CD14-positive monocyte (primary cell): ENCODE measurements around the gene RFK. TPM values are rescaled to one million over a fixed set of nuclear protein-coding genes. Genes with fewer than 3 reads are reported as not detected.

Experiments
- DNase-seq, 3 donors: peaks; one replicate each; pipeline ENCODE4 v3.0.0-alpha.2; 2011 to 2022
- H2AFZ ChIP-seq: 2 replicates; pipeline ENCODE4 v1.6.0; 2012; ENCODE audit warnings: mild to moderate bottlenecking, low read depth, low read length, inconsistent platforms; ENCODE audit not compliant: insufficient read depth, poor library complexity, severe bottlenecking
- H3K27ac ChIP-seq, 2 donors: 1 replicate in 1 of 2; 2 replicates in 1 of 2; pipeline ENCODE4 v1.5.1; 2012 to 2013; ENCODE audit warnings: low read length in 2 of 2, control low read depth in 1 of 2, inconsistent platforms in 1 of 2, low read depth in 1 of 2, mild to moderate bottlenecking in 1 of 2
- H3K27me3 ChIP-seq, 2 donors: one replicate each; pipeline versions ENCODE4 v1.6.0 to v1.6.1; 2011 to 2013; ENCODE audit warnings: low read length in 2 of 2; ENCODE audit not compliant: control insufficient read depth in 2 of 2, insufficient read depth in 2 of 2
- H3K36me3 ChIP-seq, 2 donors: replicated peaks in 1 of 2; 1 replicate in 1 of 2; 2 replicates in 1 of 2; pipeline versions ENCODE4 v1.5.1 to v1.6.1; 2012 to 2013; ENCODE audit warnings: low read length in 2 of 2, control low read depth in 1 of 2, inconsistent platforms in 1 of 2, mild to moderate bottlenecking in 1 of 2; ENCODE audit not compliant: insufficient read depth in 2 of 2, control insufficient read depth in 1 of 2
- H3K4me1 ChIP-seq, 2 donors: 1 replicate in 1 of 2; 2 replicates in 1 of 2; pipeline versions ENCODE4 v1.5.1 to v1.6.1; 2012 to 2013; ENCODE audit warnings: low read length in 2 of 2, control low read depth in 1 of 2, inconsistent platforms in 1 of 2, mild to moderate bottlenecking in 1 of 2, moderate library complexity in 1 of 2; ENCODE audit not compliant: insufficient read depth in 2 of 2, control insufficient read depth in 1 of 2
- H3K4me2 ChIP-seq: replicated peaks from 2 replicates; pipeline ENCODE3; 2012; ENCODE audit warnings: low read length, moderate library complexity, mild to moderate bottlenecking; ENCODE audit not compliant: poor library complexity, severe bottlenecking; ENCODE audit errors: extremely low read depth
- H3K4me3 ChIP-seq, 3 experiments: fragments of 200-600 bp in 1 of 3; sonication (generic) in 1 of 3; replicated peaks in 1 of 3; 1 replicate in 2 of 3; 2 replicates in 1 of 3; pipeline ENCODE4 v1.5.1; 2011 to 2013; ENCODE audit warnings: low read length in 3 of 3, mild to moderate bottlenecking in 3 of 3, control low read depth in 2 of 3, low read depth in 2 of 3, inconsistent platforms in 1 of 3, moderate library complexity in 1 of 3
- H3K79me2 ChIP-seq: 2 replicates; pipeline ENCODE4 v1.6.0; 2012; ENCODE audit warnings: mild to moderate bottlenecking, control low read depth, inconsistent platforms, low read length, moderate library complexity; ENCODE audit not compliant: insufficient read depth
- H3K9ac ChIP-seq: 2 replicates; pipeline ENCODE4 v1.6.0; 2017; ENCODE audit warnings: low read length, mild to moderate bottlenecking; ENCODE audit not compliant: insufficient read depth, poor library complexity, severe bottlenecking
- H3K9me3 ChIP-seq, 2 donors: replicated peaks in 1 of 2; 1 replicate in 1 of 2; 2 replicates in 1 of 2; pipeline versions ENCODE4 v1.5.1 to v1.6.1; 2012 to 2013; ENCODE audit warnings: low read length in 2 of 2, control low read depth in 1 of 2; ENCODE audit not compliant: control insufficient read depth in 1 of 2, insufficient read depth in 1 of 2
- H4K20me1 ChIP-seq: 2 replicates; pipeline ENCODE4 v1.6.0; 2012; ENCODE audit warnings: mild to moderate bottlenecking, low read length, control low read depth, moderate library complexity; ENCODE audit not compliant: insufficient read depth
- H3K27ac Mint-ChIP-seq, 7 donors: one replicate each; pipeline ENCODE4 v1.8.0; 2020; ENCODE audit warnings: mild to moderate bottlenecking in 7 of 7, mixed read lengths in 7 of 7, moderate library complexity in 6 of 7, inconsistent platforms in 2 of 7
- H3K27me3 Mint-ChIP-seq, 3 donors: one replicate each; pipeline ENCODE4 v1.8.0; 2021 to 2022; ENCODE audit warnings: low read depth in 3 of 3, mild to moderate bottlenecking in 3 of 3, mixed read lengths in 3 of 3, moderate library complexity in 3 of 3, inconsistent platforms in 1 of 3
- H3K36me3 Mint-ChIP-seq, 2 donors: one replicate each; pipeline ENCODE4 v1.8.0; 2020; ENCODE audit warnings: mixed read lengths in 2 of 2, inconsistent platforms in 1 of 2, mild to moderate bottlenecking in 1 of 2
- H3K4me1 Mint-ChIP-seq: one replicate; pipeline ENCODE4 v1.8.0; 2020; ENCODE audit warnings: mild to moderate bottlenecking, mixed read lengths
- H3K4me3 Mint-ChIP-seq, 2 donors: one replicate each; pipeline ENCODE4 v1.8.0; 2020; ENCODE audit warnings: mild to moderate bottlenecking in 2 of 2, mixed read lengths in 2 of 2, moderate library complexity in 1 of 2
- H3K9me3 Mint-ChIP-seq, 7 donors: one replicate each; pipeline ENCODE4 v1.8.0; 2020 to 2022; ENCODE audit warnings: mixed read lengths in 7 of 7, mild to moderate bottlenecking in 6 of 7, moderate library complexity in 6 of 7, inconsistent platforms in 2 of 7
- WGBS: methylation state at CpG from one replicate; pipeline ENCODE4 v1.1.5; 2013; ENCODE audit warnings: missing lambda C conversion rate; ENCODE audit not compliant: insufficient coverage; 5-methylcytosine and 5-hydroxymethylcytosine counted together
- intact Hi-C, 2 donors: fragments of 100-400 bp; cut with micrococcal nuclease; formaldehyde crosslinking; loops; one replicate each; pipeline versions ENCODE4 v1.15.0 to v1.15.1; 2023
- polyA plus RNA-seq, 3 donors: library from polyadenylated mRNA; depleted of rRNA in 1 of 3; unstranded in 2 of 3; stranded (reverse) in 1 of 3; fragments of 300-500 nt in 2 of 3; fragments of >200 nt in 1 of 3; fragmentation: Illumina TruSeq in 2 of 3; gene quantifications; 1 replicate in 2 of 3; 2 replicates in 1 of 3; pipeline ENCODE4 v1.2.3, GENCODE V29; 2012 to 2021
- TF ChIP-seq, protein P1 (sequence below): fragments of 200-600 bp; IDR thresholded peaks from one replicate; pipeline ENCODE4 v1.8.0; 2022; ENCODE audit warnings: antibody characterized with exemption, mild to moderate bottlenecking

The RFK gene
- polyA plus RNA-seq, 3 donors = 5.9 to 46.6 (median 44.4) TPM

DNA sequence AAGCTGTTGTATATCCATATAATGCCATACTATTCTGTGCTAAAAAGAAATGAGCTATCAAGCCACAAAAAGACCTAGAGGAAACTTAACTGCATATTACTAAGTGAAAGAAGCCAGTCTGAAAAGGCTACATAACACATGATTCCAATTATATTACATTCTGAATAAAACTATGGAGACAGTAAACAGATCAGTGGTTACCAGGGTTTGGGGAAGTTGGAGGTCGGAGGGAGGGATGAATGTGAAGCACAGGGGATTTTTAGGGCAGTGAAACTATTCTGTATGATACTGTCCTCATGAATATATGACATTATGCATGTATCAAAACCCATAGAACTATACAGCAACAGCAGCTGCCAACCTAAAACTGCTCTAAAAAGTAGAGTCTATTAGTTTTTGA, 5.6 kb upstream of the RFK start:
- H3K9me3 ChIP-seq = no peaks in the 10 kb centered on the region
- TF ChIP-seq, protein P1, sequence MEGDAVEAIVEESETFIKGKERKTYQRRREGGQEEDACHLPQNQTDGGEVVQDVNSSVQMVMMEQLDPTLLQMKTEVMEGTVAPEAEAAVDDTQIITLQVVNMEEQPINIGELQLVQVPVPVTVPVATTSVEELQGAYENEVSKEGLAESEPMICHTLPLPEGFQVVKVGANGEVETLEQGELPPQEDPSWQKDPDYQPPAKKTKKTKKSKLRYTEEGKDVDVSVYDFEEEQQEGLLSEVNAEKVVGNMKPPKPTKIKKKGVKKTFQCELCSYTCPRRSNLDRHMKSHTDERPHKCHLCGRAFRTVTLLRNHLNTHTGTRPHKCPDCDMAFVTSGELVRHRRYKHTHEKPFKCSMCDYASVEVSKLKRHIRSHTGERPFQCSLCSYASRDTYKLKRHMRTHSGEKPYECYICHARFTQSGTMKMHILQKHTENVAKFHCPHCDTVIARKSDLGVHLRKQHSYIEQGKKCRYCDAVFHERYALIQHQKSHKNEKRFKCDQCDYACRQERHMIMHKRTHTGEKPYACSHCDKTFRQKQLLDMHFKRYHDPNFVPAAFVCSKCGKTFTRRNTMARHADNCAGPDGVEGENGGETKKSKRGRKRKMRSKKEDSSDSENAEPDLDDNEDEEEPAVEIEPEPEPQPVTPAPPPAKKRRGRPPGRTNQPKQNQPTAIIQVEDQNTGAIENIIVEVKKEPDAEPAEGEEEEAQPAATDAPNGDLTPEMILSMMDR = no peak

DNA sequence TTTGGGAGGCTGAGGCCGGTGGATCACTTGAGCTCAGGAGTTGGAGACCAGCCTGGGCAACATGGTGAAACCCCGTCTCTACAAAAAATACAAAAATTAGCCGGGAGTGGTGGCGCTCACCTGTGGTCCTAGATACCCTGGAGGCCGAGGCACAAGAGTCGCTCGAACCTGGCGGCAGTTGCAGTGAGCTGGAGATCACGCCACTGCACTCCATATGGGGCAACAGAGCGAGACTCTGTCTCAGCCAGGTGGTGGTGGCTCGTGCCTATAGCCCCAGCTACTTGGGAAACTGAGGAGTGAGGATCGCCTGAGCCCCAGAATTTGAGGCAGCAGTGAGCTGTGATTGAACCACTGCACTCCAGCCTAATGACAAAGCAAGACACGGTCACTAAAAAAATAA, 2.4 kb upstream of the RFK start:
- WGBS = over 99% methylated on average over 12 of the region's 13 CpGs
- peaks cover 29 to 32% of the 10 kb centered on the region in 2 donors for H3K4me1 ChIP-seq
- no peaks in the 10 kb centered on the region for H3K27me3 Mint-ChIP-seq
- no peak overlapping the region for H3K9ac ChIP-seq
- no peak overlapping the region for H3K4me2 ChIP-seq
- H3K36me3 ChIP-seq = peaks cover 0 to 11% of the 10 kb centered on the region in 2 donors
- peaks cover 6 to 11% of the 10 kb centered on the region in 2 donors for H3K36me3 Mint-ChIP-seq
- DNase-seq = no peak
- no peak overlapping the region for H2AFZ ChIP-seq
- intact Hi-C loops = loop anchor here in 1 of 2 donors (10.0 kb wide), 1 partner anchor 502 kb away; the partner anchor contains the start of gene PCSK5
- no peaks in the 10 kb centered on the region for H3K27me3 ChIP-seq
- H3K27ac ChIP-seq = no peak overlapping the region
- no peaks in the 10 kb centered on the region for H4K20me1 ChIP-seq
- no peak overlapping the region for H3K4me3 ChIP-seq
- TF ChIP-seq, protein P1 = no peak
- no peak overlapping the region for H3K27ac Mint-ChIP-seq
- H3K4me3 Mint-ChIP-seq = no peak overlapping the region
- H3K9me3 ChIP-seq = peaks cover 0 to 4% of the 10 kb centered on the region in 2 donors
- H3K9me3 Mint-ChIP-seq = peaks cover 0 to 5% (median 4%) of the 10 kb centered on the region in 7 donors
- peaks cover 38% of the 10 kb centered on the region for H3K4me1 Mint-ChIP-seq
- H3K79me2 ChIP-seq = peaks cover 26% of the 10 kb centered on the region

More for the DNA sequence above, 5.6 kb upstream of the RFK start:
- H3K27ac Mint-ChIP-seq = peak overlapping the region in 1 of 7 donors; percentile 28
- Histone ChIP-seq H3K4me3 (no peak overlapping the region), H3K9ac (no peak overlapping the region), H3K4me2 (no peak overlapping the region), H3K79me2 (no peaks in the 10 kb centered on the region), H2AFZ (no peak overlapping the region), H4K20me1 (no peaks in the 10 kb centered on the region), H3K27ac (no peak overlapping the region), H3K27me3 (no peaks in the 10 kb centered on the region), H3K4me1 (peaks cover 16 to 20% of the 10 kb centered on the region in 2 donors), H3K36me3 (no peaks in the 10 kb centered on the region)
- H3K4me1 Mint-ChIP-seq = peaks cover 28% of the 10 kb centered on the region
- no peaks in the 10 kb centered on the region for H3K9me3 Mint-ChIP-seq
- H3K36me3 Mint-ChIP-seq = no peaks in the 10 kb centered on the region
- no peak overlapping the region for H3K4me3 Mint-ChIP-seq
- H3K27me3 Mint-ChIP-seq = peaks cover 0 to 5% (median 0%) of the 10 kb centered on the region in 3 donors
- intact Hi-C loops = loop anchor here in 1 of 2 donors (10.0 kb wide), 2 partner anchors 55 to 505 kb away; partner anchors contain the start of genes GCNT1 and PCSK5
- DNase-seq = peak in 1 of 3 donors; percentile 32
- WGBS = no CpG with 5 or more reads among the region's 1 CpG
